Right ventricle myocardium superior (tissue), 1 donor: Measurements from ENCODE around the gene CCDC61. TPM values are rescaled to one million over a fixed set of nuclear protein-coding genes. Genes with fewer than 3 reads are reported as not detected.

Experiments
- ATAC-seq: fragments of 200-7000 bp; cut with Tn5 transposase; one replicate; pipeline ENCODE4 v1.9.1; 2020; ENCODE audit warnings: mild to moderate bottlenecking; ENCODE audit not compliant: poor library complexity
- DNase-seq: peaks from one replicate; pipeline ENCODE4 v3.0.0-alpha.2; 2020
- intact Hi-C: fragments of 100-400 bp; cut with DNase I; formaldehyde crosslinking; loops from one replicate; pipeline ENCODE4 v1.11.2; 2022
- microRNA-seq: library from miRNA; unstranded; fragments of <30 nt; microRNA quantifications from one replicate; pipeline ENCODE4 v1.2.0, GENCODE V29; 2020
- total RNA-seq: library from RNA; stranded (reverse); fragmentation: NEBNext Ultra II Directional; extraction: Animal tissue kit (Norgen Biotek cat#: 25700); gene quantifications from one replicate; pipeline ENCODE4 v1.2.1, GENCODE V29; 2021
- donor health status: DM: no; HTN: yes; CAD: no; lungs with severe emphysema.

The CCDC61 gene
- total RNA-seq, 1 donor from 2014 or later = 6.8 TPM

DNA sequence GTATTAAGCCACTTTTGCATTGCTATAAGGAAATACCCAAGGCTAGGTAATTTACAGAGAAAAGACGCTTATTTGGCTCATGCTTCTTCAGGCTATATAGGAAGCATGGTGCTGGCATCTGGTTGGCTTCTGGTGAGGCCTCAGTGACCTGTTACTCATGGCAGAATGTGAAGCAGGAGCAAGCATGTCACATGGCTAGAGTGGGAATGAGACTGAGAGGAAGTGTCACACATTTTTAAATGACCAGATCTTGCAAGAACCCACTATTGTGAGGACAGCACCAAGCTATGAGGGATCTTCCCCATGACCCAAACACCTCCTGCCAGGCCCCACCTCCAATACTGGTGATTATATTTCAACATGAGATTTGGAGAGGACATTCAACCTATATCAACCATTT, 71.2 kb downstream of the CCDC61 start:
- intact Hi-C loops = no loop called here
- DNase-seq (no peak), ATAC-seq (no peak)

DNA sequence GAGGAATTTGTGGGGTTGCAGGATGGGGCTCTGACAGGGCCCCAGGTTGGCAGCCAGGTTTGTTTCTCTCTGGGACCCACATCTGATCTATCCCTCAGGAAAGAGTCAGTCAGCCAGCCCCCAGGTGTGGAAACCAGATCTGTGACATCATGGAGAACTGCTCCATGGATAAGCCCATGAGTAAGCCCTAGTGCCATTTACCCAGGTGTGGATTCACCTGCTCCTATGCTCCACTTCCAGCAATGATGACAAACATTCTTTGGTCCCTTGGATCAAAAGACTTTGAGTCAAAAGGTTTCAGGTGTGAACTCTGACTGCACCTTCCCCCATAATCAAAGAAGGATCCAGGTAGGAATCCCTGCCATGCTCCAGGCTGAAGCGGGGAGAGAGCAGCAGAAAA, 72.4 kb downstream of the CCDC61 start:
- intact Hi-C loops = no loop called here
- DNase-seq = no peak
- no peak for ATAC-seq

Small RNAs within 50 kb of the gene (microRNA-seq; reads per million reads assigned to microRNA genes)
- 74.7 reads per million, percentile 49 among the genes with 10 or more reads in this experiment for gene MIR769

Other genes with a start within 250 kb of the CCDC61 start
- gene SIX5, start 226.2 kb upstream of the CCDC61 start, total RNA-seq = 22.0 TPM
- 237 TPM for gene DMPK, start 213.0 kb upstream of the CCDC61 start, total RNA-seq
- gene DMWD, start 202.6 kb upstream of the CCDC61 start, total RNA-seq = 57.2 TPM
- 0.08 TPM for gene RSPH6A, start 180.2 kb upstream of the CCDC61 start, total RNA-seq
- gene SYMPK, start 132.3 kb upstream of the CCDC61 start, total RNA-seq = 29.6 TPM
- not detected for gene FOXA3, start 131.1 kb upstream of the CCDC61 start, total RNA-seq
- gene IRF2BP1, start 109.3 kb upstream of the CCDC61 start, total RNA-seq = 20.0 TPM
- 15.2 TPM for gene MYPOP, start 92.9 kb upstream of the CCDC61 start, total RNA-seq
- not detected for gene NANOS2, start 80.7 kb upstream of the CCDC61 start, total RNA-seq
- 3.7 TPM for gene NOVA2, start 21.6 kb upstream of the CCDC61 start, total RNA-seq
- gene PGLYRP1, start 27.6 kb downstream of the CCDC61 start, total RNA-seq = not detected
- gene IGFL4, start 45.5 kb downstream of the CCDC61 start, total RNA-seq = not detected
- gene IGFL3, start 129.2 kb downstream of the CCDC61 start, total RNA-seq = not detected
- gene IGFL2, start 152.8 kb downstream of the CCDC61 start, total RNA-seq = not detected
- not detected for gene IGFL1, start 234.3 kb downstream of the CCDC61 start, total RNA-seq